PC-3 (cell line): ENCODE measurements around the gene TST. TPM values are rescaled to one million over a fixed set of nuclear protein-coding genes. Genes with fewer than 3 reads are reported as not detected.

Source experiments
- ATAC-seq: fragments of 200-7000 bp; cut with Tn5 transposase; 2 replicates; pipeline ENCODE4 v1.9.1; 2020; ENCODE audit warnings: mild to moderate bottlenecking, moderate library complexity
- BruUV-seq: library from RNA; stranded (reverse); fragments of 400-500 nt; replicated peaks from 2 replicates; lab custom pipeline; 2021; lab: Mats Ljungman, UMichigan
- CTCF ChIA-PET: fragments of 300-600 bp; sonication (Branson Sonifier 250); formaldehyde crosslinking; loops from one replicate; lab custom pipeline; 2022; ENCODE audit warnings: antibody characterized with exemption; lab: Charles Lee
- POLR2A ChIA-PET: fragments of 300-600 bp; sonication (Branson Sonifier 250); formaldehyde crosslinking; loops from one replicate; lab custom pipeline; 2022; ENCODE audit warnings: antibody characterized with exemption; ENCODE audit not compliant: unreplicated experiment; lab: Charles Lee
- DNase-seq: peaks from one replicate; pipeline ENCODE4 v3.0.0-alpha.2; 2015
- H2AFZ ChIP-seq: fragments of 300-600 bp; sonication (generic); 2 replicates; pipeline ENCODE4 v1.6.0; 2016; ENCODE audit warnings: antibody characterized with exemption, low read length
- H3F3A ChIP-seq: fragments of 300-600 bp; sonication (generic); one replicate; pipeline ENCODE4 v1.6.0; 2017; ENCODE audit warnings: antibody characterized with exemption, low read length, control low read depth, mild to moderate bottlenecking; ENCODE audit not compliant: unreplicated experiment
- H3K27ac ChIP-seq: fragments of 300-600 bp; sonication (generic); 2 replicates; pipeline ENCODE4 v1.5.1; 2016; ENCODE audit warnings: mild to moderate bottlenecking, low read length
- H3K27me3 ChIP-seq: fragments of 300-600 bp; sonication (generic); 2 replicates; pipeline ENCODE4 v1.6.1; 2016; ENCODE audit warnings: low read length, mixed read lengths
- H3K36me3 ChIP-seq: fragments of 300-600 bp; sonication (generic); 2 replicates; pipeline ENCODE4 v1.6.1; 2016; ENCODE audit warnings: low read depth, mixed run types, low read length, mixed read lengths
- H3K4me1 ChIP-seq: fragments of 300-600 bp; sonication (generic); 2 replicates; pipeline ENCODE4 v1.5.1; 2016; ENCODE audit warnings: low read length; ENCODE audit not compliant: insufficient read depth
- H3K4me2 ChIP-seq: fragments of 300-600 bp; sonication (generic); 2 replicates; pipeline ENCODE4 v1.6.0; 2016; ENCODE audit warnings: low read length
- H3K4me3 ChIP-seq: fragments of 300-600 bp; sonication (generic); 2 replicates; pipeline ENCODE4 v1.5.1; 2016; ENCODE audit warnings: mild to moderate bottlenecking, low read length, mixed read lengths
- H3K79me2 ChIP-seq: fragments of 300-600 bp; sonication (generic); 2 replicates; pipeline ENCODE4 v1.6.1; 2017; ENCODE audit warnings: low read length, mixed read lengths
- H3K9ac ChIP-seq: fragments of 300-600 bp; sonication (generic); 2 replicates; pipeline ENCODE4 v1.6.0; 2016; ENCODE audit warnings: mild to moderate bottlenecking, low read length
- H3K9me2 ChIP-seq: fragments of 300-600 bp; sonication (generic); replicated peaks from 2 replicates; pipeline ENCODE4 v1.6.1; 2016; ENCODE audit warnings: mixed run types, low read length, mixed read lengths
- H3K9me3 ChIP-seq: fragments of 300-600 bp; sonication (generic); 2 replicates; pipeline ENCODE4 v1.6.1; 2016; ENCODE audit warnings: low read length, mixed read lengths
- H4K20me1 ChIP-seq: fragments of 300-600 bp; sonication (generic); 2 replicates; pipeline ENCODE4 v1.6.1; 2016; ENCODE audit warnings: low read length, mixed read lengths
- CTCF ChIP-seq: fragments of 300-600 bp; sonication (generic); conservative IDR thresholded peaks from 2 replicates; pipeline ENCODE4 v1.5.1; 2017; ENCODE audit warnings: antibody characterized with exemption, low read depth, mild to moderate bottlenecking, low read length
- EZH2 ChIP-seq: fragments of 300-600 bp; sonication (generic); IDR thresholded peaks from one replicate; pipeline ENCODE4 v1.6.1; 2017; ENCODE audit warnings: antibody characterized with exemption, mild to moderate bottlenecking, low read length; ENCODE audit not compliant: unreplicated experiment
- EZH2phosphoT487 ChIP-seq: fragments of 300-600 bp; sonication (generic); IDR thresholded peaks from 2 replicates; pipeline ENCODE4 v1.6.1; 2018; ENCODE audit warnings: mild to moderate bottlenecking, antibody characterized with exemption, low read length, borderline replicate concordance
- intact Hi-C: fragments of 100-400 bp; cut with micrococcal nuclease; formaldehyde crosslinking; loops from 2 replicates; pipeline ENCODE4 v1.9.0; 2023
- total RNA-seq: library from RNA; depleted of rRNA; stranded (reverse); fragments of >200 nt; gene quantifications from 2 replicates; pipeline ENCODE4 v1.2.3, GENCODE V29; 2014

The TST gene
- total RNA-seq, 1 experiment from 2014 or later: 35.9 TPM

GRCh38 chr22:37010174-37010573, 9.1 kb downstream of the TST start:
- Histone ChIP-seq H3K4me3 (no peak overlapping the region), H4K20me1 (no peaks in the 10 kb centered on the region), H3K27ac (no peak overlapping the region), H3K9me3 (no peaks in the 10 kb centered on the region), H3K36me3 (no peaks in the 10 kb centered on the region), H3K79me2 (no peaks in the 10 kb centered on the region), H3K4me1 (peaks cover 4% of the 10 kb centered on the region; the same call in 1 of the 2 replicates), H3K9ac (no peak overlapping the region), H3F3A (no peaks in the 10 kb centered on the region), H3K4me2 (no peak overlapping the region), H2AFZ (no peak overlapping the region), H3K27me3 (peaks cover 2% of the 10 kb centered on the region; the same call in 1 of the 2 replicates), H3K9me2 (no peaks in the 10 kb centered on the region)
- ChIA-PET POLR2A (no interaction called here), CTCF (no interaction called here)
- DNase-seq: no peak
- intact Hi-C loops: no loop called here
- no TSS peak for BruUV-seq
- no peak for ATAC-seq
- no peak for TF ChIP-seq EZH2
- TF ChIP-seq CTCF: no peak
- no peak for TF ChIP-seq EZH2phosphoT487

GRCh38 chr22:37009490-37009889, 9.8 kb downstream of the TST start:
- H3K4me1 ChIP-seq: peaks cover 4% of the 10 kb centered on the region; the same call in 1 of the 2 replicates
- H4K20me1 ChIP-seq: no peaks in the 10 kb centered on the region
- H3K79me2 ChIP-seq: no peaks in the 10 kb centered on the region
- peaks cover 4% of the 10 kb centered on the region; the same call in 1 of the 2 replicates for H3K27me3 ChIP-seq
- no peaks in the 10 kb centered on the region for H3K36me3 ChIP-seq
- no peaks in the 10 kb centered on the region for H3F3A ChIP-seq
- intact Hi-C loops: no loop called here
- H3K9ac ChIP-seq: no peak overlapping the region
- H2AFZ ChIP-seq: no peak overlapping the region
- H3K4me3 ChIP-seq: no peak overlapping the region
- no peaks in the 10 kb centered on the region for H3K9me2 ChIP-seq
- DNase-seq (no peak), ATAC-seq (no peak)
- H3K4me2 ChIP-seq: no peak overlapping the region
- H3K27ac ChIP-seq: no peak overlapping the region
- BruUV-seq: no TSS peak
- ChIA-PET CTCF (no interaction called here), POLR2A (no interaction called here)
- no peak for TF ChIP-seq EZH2
- no peak for TF ChIP-seq CTCF
- no peak for TF ChIP-seq EZH2phosphoT487
- no peaks in the 10 kb centered on the region for H3K9me3 ChIP-seq

- H3K27ac ChIP-seq: no peak overlapping the region
- peaks cover 4% of the 10 kb centered on the region; the same call in 1 of the 2 replicates for H3K27me3 ChIP-seq
- no TSS peak for BruUV-seq
- no peaks in the 10 kb centered on the region for H3K9me2 ChIP-seq
- ChIA-PET CTCF (interaction anchor here (0.5 kb wide), 1 partner anchor 180 kb away, joined by 4 read pairs; the partner anchor contains the start of gene C1QTNF6), POLR2A (no interaction called here)
- no peaks in the 10 kb centered on the region for H4K20me1 ChIP-seq
- TF ChIP-seq EZH2phosphoT487: no peak
- TF ChIP-seq EZH2: no peak
- TF ChIP-seq CTCF: no peak
- DNase-seq (no peak), ATAC-seq (no peak)
- H3K79me2 ChIP-seq: no peaks in the 10 kb centered on the region
- no peak overlapping the region for H3K9ac ChIP-seq
- peaks cover 4% of the 10 kb centered on the region; the same call in 1 of the 2 replicates for H3K4me1 ChIP-seq
- no peaks in the 10 kb centered on the region for H3K36me3 ChIP-seq
- intact Hi-C loops: no loop called here
- no peak overlapping the region for H3K4me2 ChIP-seq
- H3K4me3 ChIP-seq: no peak overlapping the region
- no peak overlapping the region for H2AFZ ChIP-seq
- H3F3A ChIP-seq: no peaks in the 10 kb centered on the region
- H3K9me3 ChIP-seq: no peaks in the 10 kb centered on the region
Observed at GRCh38 chr22:37008365-37008764, 10.9 kb downstream of the TST start.
